HG02623 (cell line): ENCODE measurements around the gene TRABD2B.
"Not testable (repeated sequence)": the region's sequence is repeated elsewhere in the genome, so short reads cannot be mapped to it uniquely, and the experiment has no call there.

Experiments
- ATAC-seq: cut with Tn5 transposase; IDR thresholded peaks from one replicate; pipeline ENCODE4 v1.9.1; 2021; ENCODE audit warnings: moderate library complexity; ENCODE audit not compliant: unreplicated experiment

TRABD2B gene

DNA sequence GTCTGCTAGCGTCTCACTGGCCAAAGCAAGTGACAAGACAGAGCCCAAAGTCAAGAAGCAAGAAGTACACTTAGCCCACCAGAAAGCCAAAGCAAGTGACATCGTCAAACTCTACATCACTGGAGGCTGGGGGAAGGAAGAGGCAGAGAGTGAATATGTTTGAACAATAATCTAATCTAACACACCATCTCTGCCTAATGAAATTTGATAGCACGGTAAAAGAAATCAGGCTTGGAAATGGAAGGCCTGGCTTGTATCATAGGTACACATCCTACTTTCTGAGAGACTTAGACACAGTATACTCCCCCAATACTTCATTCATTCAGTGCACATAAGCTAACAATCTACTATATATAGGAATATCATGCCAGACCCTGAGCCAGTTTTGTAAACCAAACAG is 26.3 kb downstream of the TRABD2B start:
- no peak for ATAC-seq

DNA sequence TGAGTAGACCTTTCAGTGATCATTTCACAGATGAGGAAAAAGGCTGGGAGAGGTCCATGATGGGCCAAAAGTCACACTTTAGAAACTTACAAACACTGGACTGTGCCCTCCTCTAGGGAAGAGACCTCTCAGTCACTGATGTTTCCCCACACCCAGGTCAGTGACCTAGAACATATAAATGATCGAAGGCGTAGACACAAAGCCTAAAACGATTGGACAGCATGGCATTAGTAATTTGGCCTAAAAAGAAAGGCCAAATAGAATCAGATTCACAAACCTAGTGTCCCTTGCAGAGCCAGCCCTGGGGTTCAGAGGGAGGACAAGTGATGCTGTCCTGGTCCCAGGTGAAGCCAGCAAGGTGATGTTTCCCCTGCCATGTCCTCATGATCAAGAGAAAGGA is 27.7 kb downstream of the TRABD2B start:
- no peak for ATAC-seq

DNA sequence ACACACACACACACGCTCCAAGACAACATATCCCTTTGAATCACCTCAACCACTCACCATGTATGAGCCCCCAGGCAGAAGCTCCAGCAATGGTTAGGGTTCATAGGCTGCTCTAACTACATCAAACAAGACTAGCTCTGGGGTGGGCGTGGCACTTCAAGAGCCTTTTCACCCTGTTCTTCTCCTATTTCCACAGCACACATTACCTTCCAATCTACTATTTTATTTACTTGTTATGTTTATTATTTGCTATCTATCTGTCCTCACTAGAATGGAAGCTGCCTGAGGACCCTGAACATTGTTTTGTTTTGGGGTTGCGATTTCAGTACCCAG is 28.7 kb downstream of the TRABD2B start:
- no peak for ATAC-seq

DNA sequence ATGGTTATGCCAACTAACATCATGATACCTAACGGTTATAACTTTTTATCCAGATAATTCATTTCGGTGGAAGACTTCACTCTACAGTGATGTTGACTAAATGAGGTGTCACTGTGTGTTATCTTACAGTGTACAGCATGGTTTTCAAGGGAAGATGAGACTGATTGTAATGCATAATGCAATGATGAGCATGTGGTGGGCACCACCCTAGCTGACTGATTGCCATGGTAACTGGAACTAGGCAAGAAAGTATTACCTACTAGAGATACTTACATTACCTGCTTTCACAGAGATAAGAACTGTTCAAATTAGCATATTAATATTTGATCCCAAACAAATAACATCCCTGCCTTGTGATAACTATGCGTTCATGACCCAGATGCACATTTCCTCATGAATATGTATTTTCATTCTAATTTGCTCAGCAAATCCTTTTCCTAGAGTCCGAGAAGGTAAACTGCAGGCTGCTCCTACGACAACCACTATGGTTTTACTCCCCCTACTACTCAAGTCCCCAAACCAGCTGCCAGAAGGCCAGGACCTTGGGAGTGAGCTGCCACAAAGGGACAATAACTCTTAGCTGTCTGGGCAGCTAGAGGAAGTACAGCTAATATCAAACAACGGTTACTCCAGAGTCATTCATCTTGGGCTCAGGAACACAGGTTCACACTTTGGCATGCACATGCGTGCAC is 29.2 kb downstream of the TRABD2B start:
- ATAC-seq: no peak

DNA sequence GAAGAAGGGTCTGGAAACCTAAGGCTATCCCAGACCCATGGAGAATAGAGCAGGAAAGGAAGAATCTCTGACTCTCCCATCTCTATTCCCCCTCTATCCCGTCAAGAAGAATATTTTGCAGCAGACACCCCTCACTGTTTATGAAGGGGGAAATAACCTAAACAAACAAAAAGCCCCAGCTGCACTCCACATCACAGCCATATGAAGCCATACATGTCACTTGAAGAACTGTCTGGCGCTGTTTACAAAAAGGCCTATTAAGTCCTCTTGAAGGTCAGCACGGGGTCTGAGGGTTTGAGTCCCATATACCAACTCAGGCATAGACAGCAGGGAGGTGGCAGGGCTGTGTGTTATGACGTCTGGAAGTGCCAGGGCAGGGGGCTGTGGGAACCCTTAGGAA is 31.4 kb downstream of the TRABD2B start:
- no peak for ATAC-seq

DNA sequence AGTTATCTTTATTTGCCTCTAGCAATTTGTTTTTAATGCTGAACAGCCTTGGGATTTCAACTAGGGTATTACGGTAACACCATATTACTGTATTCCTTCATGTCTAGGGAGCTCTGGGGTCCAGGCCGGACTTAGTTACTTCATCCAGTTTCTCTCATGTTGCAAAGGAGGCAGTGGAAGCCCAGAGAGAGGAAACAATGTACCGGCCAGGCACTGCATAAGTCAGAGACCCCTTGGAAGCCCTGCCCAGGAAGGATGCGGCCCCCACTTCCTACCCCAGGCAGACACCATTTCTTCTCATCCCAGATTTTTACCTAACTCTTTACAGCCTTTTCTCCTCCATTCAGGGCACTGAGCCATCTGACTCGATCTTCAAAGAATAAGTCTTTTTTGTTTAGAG is 32.5 kb downstream of the TRABD2B start:
- no peak for ATAC-seq

DNA sequence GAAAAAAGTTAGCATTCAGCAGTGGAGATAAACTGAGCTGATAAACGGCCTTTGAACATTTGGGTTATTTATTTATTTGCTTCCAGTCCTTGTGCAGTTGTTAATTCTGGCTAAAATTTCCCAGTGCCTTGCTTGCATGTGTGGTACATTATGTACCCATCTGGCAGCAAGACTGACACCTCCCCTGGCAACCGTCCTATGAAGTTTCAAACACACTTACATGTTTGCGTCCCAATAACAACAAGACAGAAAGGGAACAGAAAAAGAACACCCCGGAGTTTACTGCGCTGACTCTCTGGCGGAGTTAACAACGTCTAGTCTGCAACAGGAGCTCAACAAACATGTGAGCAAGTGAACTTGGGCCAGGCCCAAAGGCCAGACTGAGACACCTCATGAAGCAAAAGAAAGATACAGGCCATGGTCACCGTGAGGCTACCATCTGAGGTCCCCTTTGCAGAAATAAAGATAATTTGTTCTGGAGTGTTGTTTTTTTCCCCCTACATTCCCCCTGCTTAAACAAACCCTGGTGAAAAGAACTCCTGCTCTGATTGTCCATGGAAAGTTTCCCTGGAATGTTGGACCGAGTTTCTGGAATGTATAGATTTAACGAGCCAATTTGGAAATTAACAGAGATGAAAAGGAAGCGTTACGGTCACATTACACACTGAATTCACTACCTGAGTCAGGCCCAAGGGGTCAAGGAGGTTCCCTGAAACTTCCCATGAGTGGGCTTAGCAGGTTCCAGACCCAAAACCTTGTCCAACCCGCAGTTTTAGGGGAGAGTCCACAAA is 33.4 kb downstream of the TRABD2B start:
- no peak for ATAC-seq

DNA sequence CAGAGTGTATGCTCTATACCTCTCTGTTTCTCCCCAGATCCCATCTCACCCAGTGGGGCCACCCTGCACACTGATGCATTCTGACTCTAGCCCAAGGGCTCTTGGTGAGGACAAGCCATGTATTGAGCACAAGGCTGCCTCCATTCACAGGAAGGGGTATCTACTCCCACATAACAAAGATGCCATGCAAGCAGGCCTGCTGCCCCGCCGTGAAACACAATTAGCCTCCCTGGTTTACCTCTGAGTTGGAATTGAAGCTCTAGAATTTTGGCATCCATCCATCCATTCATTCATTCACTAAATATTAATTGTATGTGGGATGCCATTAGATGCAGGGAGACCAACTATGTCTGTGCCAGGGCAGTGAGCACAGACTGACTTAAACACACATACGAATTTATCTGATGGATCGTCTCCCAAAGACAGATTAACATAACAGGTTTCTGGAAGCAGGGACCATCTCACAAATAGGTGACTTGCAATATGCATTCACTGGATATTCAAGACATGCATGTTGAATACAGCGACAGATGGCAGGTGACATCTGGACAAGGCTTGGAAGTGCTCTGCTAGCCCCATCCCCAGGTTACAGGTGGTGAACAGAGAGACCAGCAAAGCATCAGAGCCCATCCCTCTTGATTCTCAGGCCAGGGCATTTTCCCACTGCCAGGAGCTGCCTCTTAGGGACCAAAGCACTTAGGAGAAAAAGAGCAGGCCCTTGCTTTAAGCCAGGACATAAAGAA is 34.3 kb downstream of the TRABD2B start:
- no peak for ATAC-seq

DNA sequence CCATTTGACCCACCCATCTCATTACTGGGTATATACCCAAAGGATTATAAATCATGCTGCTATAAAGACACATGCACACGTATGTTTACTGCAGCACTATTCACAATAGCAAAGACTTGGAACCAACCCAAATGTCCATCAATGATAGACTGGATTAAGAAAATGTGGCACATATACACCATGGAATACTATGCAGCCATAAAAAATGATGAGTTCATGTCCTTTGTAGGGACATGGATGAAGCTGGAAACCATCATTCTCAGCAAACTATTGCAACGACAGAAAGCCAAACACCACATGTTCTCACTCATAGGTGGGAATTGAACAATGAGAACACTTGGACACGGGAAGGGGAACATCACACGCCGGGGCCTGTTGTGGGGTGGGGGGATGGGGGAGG is 35.4 kb downstream of the TRABD2B start:
- ATAC-seq: not testable (repeated sequence)

DNA sequence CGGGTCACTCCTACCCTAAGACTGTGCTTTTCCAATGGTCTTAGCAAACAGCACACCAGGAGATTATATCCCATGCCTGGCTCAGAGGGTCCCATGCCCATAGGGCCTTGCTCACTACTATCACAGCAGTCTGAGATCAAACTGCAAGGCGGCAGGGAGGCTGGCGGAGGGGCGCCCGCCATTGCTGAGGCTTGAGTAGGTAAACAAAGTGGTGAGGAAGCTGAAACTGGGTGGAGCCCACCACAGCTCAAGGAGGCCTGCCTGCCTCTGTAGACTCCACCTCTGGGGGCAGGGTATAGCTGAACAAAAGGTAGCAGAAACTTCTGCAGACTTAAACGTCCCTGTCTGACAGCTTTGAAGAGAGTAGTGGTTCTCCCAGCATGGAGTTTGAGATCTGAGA is 40.7 kb downstream of the TRABD2B start:
- not testable (repeated sequence) for ATAC-seq

DNA sequence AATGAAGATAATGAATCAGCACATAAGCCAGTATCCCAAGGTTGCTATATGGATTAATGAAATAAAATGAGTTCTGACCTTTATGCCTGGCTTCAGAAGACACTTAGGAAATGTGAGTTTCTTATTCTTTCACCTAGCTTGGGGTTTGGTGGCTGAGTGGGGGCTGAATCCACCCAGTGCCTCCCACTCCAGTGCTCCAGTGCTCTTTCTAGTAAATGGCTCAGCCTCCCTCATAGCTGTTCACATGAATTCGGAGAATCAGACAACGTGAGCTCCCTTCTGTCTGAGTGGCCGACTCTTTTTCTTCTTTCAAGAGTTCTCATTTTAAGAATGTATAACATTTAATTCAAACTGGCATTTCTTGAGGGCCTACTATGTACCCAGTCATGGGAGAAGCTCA is 43.5 kb downstream of the TRABD2B start:
- no peak for ATAC-seq

DNA sequence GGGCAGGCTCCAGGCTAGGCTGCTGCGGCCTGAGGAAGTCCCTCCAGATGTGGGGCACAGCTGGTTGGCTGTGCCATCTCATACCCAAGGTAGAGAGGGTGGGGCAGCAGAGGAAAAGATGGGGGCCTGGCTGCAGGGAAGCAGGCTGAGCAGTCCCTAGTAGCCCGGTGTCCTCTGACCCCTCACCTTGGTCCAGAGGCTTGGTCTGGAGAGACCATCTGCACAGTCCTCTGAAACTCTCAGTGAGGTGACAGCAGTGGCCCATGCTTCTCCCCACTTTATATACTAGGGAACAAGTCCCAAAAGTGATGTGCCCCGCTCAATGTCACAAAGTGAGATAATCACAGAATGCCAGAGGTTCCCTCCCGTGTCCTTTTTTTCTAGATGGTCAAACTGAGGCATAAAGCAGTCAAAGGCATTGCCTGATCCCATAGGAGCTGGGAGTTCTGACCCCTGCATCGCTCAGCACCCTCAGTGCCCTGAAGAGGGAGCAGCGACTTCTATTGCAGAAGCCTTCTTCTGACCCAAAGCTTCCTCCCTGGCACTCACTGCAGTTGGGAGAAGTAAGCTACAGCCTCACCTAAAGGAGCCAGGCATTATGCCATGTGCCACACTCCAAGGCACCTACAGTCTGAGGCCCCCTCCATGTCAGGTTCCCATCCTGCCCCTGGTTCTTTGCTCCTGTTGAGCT is 45.5 kb downstream of the TRABD2B start:
- ATAC-seq: no peak

DNA sequence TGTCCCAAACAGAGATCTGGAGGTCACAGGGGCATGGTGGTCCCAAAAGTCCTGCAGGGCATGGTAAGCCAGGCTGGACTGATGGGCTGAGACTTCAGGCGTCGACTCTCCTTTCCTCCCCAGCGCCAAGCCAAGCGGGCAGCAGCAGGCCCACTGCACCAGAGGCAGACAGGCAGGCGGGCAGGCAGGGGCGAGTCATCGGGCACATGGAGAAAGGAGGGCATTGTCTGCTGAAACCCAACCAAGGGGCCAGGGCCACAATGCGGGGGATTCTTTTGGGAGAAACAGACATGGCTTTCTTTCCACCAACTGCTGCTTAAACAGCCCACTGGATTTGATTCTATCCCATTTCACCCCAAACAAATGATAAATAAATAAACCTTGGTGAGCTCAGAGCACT is 46.2 kb downstream of the TRABD2B start:
- no peak for ATAC-seq

DNA sequence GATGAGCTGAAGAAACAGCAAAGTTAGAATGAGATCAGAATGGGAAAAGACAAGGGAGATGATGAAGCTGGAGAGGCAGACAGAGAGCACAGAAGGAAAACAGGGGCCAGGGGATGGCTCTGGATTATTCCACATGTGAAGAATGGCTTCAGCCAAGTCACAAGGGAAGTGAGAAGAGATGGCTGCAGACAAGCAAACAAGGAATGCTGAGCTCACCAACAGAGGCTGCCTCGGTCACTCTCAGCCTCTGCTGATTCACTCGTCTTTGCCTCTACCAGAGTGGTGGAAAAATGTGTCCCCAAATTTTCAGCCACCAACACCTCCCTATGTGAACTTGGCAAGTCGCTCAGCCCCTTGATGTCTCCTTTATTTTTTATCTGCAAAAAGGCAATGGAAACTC is 46.7 kb downstream of the TRABD2B start:
- no peak for ATAC-seq

DNA sequence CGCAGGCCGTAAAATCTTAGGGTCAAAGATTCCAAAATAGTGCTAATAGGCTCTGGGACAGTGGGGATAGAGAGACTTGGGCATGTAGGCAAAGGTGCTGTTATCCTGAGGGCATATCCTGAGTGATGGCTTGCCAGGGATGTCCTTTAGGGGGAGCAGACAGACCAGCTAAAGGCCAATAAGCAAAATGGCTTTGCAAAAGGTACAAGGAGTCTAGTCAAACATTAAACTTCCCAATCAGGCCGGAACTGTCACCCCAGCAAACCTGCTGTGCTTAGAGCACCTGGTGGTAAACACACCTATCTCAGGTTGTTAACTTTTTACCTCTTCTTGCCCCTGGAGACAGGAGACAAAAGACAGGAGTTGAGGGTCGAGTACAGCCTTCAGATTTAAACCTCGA is 49.1 kb downstream of the TRABD2B start:
- ATAC-seq: no peak

DNA sequence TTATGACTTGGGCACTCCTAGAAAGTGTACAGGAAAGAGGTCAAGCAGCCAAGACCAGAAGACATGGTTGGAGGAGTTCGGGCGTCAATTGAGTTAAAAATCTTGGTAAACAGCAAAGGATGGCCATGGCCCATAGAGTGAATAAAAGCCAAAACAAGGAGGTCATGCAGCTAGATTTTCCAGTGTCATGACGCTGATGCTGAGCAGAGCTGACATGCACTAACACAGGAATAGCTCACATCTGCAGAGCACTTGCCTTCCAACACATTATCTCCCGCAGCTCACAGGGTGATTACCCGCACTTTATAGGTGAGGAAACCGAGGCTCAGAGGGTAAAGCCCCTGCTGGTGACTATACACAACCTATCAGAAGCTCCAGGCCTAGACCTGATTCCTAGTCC is 49.7 kb downstream of the TRABD2B start:
- no peak for ATAC-seq

DNA sequence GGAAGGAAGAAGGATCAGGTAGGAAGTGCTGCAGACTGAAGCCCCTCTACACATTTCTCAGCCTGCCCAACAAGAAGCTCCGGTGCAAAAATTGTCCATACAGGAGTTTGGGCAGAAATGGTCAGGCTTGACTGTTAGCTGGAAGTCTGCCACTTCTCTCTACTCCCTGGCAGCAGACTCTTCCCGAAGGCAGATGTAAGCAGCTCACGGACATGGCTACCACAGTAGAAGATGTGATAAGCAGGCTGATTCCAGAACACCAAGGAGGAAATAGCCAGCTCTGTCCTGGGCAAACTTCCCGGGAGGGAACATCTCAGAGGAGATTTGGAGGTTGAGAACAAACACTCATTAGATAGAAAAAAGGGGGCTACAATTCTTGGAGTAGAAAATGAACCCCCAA is 52.6 kb downstream of the TRABD2B start:
- ATAC-seq: no peak

DNA sequence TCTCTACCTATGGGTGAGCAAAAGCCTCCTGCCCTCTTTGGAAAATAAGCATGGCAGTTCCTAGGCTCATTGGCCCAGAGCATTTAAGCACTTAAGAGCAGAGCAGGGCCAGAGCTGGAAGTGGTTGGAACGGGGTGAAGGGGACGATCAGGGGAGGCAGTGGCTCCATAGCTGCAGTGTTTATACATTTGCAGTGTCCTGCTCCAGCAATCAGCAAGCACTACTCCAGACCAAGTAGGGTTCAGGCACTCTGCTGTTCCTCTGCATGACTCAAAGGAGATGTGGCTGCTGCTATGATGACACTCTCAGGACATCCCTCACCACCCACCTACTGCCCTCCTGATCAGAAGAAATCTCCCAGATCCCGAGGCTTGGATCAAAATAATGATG is 55.0 kb downstream of the TRABD2B start:
- no peak for ATAC-seq

DNA sequence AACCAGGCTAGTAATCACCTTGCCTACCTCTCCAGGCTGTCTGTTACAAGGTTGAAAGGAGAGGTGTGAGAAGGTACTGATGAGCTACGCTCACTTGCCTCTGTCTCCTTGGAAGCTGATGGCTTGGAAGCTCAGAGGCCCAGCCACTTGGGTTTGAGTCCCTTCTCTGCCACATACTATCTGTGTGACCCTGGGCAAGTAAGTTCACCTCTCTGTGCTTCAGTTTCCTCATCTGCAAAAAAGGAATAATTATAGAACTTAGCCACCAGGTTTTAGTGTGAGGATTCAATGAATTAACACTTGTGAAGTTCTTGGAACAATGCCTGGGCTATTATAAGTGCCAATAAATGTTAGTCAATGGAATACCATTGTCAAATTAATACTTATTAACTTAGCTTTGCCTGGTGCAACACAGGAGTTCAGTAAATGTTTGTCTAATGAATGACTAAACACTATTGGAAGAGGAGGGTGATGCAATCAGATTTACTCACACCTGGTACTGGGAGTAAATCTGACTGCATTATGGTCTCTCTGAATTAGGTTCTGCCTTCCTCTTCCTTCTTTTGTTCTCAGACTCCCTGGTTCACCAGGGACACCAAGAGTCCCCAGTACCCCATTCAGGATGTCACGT is 55.5 kb downstream of the TRABD2B start:
- ATAC-seq: no peak

DNA sequence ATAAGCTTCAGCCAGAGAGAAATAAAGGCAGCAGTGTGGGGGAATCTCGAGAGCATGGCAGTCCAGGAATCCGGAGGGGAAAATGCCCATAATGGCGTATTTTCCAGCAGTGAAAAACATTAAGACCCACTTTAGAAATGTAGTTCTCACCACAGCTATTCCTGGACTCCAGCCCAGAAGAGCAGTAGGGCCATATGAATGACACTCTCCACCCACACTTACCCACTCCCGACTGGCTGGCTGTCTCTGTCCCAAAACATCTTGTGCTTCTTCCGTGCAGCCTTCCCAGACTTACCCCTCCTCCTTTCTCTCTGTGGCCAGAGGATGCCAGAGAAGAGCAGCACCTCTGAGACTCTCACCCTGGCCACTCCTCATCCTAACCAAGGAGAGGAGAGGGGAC is 56.4 kb downstream of the TRABD2B start:
- ATAC-seq: no peak

DNA sequence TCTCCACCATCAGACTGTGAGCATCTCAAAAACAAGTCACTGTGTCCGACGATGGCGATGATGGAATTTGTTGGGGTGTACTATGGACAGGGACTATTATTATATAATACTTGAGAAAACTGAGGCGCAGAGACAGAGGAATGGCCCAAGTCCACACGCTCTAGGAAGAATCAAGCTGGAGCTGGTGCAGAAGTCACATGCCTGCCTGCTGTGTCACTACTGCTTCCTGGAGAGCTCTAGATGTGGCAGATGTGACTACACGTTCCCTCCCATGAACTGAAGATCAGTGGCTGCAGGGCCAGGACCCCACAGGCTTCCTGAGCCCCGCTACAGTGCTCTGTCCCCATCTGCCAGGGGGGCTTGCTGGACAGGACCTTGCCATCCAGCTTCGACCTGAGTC is 56.9 kb downstream of the TRABD2B start:
- no peak for ATAC-seq
